ENCODE data around the gene CACNA1D.

CACNA1D gene

DNA sequence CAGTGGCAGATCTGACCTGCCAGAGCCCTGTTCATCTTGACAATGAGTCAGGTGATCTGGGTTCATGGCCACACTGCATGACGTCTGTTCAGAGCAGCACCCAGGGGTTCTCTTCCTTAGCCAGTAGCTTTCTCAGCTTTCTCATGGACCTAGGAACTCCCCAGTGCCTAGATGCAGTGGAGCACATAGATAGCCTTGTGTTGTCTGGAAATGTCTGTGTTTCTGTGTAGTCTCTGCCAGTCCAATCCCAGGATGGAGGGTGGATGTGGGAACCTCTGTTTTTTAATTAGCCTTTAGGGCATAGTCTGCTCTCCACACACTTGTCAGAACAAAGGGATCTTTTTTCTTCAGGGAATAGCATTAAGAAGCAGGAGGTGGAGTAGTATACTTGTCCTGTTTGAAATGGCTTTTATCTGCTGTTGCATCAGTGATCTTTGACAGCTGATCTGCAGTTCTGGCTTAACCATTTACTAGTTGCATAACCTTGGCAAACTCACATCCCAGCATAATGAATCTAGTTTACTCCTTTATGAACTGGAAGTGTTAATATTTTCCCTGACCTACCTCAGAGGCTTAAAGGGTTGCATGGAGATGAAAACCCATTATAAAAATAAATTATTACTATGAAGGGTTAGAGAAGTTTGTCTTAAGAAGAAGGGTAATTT lies 16.1 kb upstream of the CACNA1D start:
- POLR2A ChIA-PET (ENCODE audit: low non-redundant PET) = no interaction called here
- H3K27ac ChIP-seq = no peak overlapping the region
- TF ChIP-seq, protein P1, sequence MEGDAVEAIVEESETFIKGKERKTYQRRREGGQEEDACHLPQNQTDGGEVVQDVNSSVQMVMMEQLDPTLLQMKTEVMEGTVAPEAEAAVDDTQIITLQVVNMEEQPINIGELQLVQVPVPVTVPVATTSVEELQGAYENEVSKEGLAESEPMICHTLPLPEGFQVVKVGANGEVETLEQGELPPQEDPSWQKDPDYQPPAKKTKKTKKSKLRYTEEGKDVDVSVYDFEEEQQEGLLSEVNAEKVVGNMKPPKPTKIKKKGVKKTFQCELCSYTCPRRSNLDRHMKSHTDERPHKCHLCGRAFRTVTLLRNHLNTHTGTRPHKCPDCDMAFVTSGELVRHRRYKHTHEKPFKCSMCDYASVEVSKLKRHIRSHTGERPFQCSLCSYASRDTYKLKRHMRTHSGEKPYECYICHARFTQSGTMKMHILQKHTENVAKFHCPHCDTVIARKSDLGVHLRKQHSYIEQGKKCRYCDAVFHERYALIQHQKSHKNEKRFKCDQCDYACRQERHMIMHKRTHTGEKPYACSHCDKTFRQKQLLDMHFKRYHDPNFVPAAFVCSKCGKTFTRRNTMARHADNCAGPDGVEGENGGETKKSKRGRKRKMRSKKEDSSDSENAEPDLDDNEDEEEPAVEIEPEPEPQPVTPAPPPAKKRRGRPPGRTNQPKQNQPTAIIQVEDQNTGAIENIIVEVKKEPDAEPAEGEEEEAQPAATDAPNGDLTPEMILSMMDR (conservative IDR thresholded peaks at IDR 0.05; ENCODE audit: low read depth) = no peak
- CTCF ChIA-PET = interaction anchor here (0.6 kb wide), 1 partner anchor 571 kb away, joined by 8 read pairs; no protein-coding TSS in a partner anchor
- DNase-seq (ENCODE audit: low spot score) = no peak

DNA sequence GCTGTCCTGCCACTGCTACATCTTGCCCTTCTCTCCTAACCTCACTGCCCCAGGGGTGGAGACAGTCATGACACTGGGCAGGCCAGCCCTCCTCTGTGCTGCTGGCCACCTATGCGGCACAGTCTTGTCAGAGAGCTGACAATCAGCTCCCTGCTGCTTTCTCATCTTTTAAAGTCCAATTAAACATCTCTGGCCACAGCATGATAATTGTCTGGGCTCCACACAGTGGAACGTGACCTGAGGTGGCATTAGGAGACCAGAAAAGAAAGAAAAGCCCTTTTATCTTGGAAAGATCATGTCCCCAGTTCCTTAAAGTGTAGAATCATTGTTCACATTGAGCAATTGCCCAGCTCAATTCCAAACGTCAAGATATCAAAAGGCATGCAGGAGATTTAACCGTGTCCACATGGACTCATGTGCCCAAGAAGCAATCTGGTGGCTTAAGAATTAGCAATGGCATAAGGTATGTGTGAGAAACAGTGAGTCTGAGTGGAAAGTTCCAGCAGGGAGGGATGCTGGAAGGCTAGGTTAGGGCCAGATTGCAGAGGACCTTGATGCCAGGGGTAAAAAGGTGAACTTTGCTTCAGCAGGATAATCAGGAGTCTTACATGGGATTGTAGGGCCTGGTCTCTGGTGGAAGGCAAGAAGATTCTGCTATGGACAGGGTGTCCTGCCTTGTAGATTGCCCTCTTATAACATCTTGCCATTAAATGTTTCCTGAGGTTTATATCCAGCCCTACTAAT lies 15.3 kb upstream of the CACNA1D start:
- TF ChIP-seq, protein P1 (conservative IDR thresholded peaks at IDR 0.05; ENCODE audit: low read depth) = no peak
- ChIA-PET CTCF (no interaction called here), POLR2A (ENCODE audit: low non-redundant PET) (no interaction called here)
- no peak for DNase-seq (ENCODE audit: low spot score)
- no peak overlapping the region for H3K27ac ChIP-seq

DNA sequence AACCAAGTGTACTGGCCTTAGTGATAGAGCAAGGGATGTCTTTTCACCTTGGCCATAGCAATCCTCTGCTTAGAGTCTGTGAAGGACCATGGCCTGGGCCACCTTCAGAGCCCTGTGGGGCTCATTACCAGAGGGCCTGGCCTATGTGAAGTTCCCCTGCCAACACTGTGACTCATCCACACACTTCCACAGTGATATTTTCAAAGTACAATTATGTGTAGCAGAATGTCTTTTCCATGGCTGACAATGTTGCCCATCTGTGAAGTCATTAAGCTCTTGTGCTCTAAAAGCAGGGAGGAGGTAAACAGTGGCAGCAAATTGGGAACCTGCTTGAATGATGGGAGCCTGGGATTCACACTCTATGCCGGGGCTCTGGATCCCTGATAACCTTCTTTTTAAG lies 12.2 kb upstream of the CACNA1D start:
- DNase-seq (ENCODE audit: low spot score) = no peak
- ChIA-PET CTCF (no interaction called here), POLR2A (ENCODE audit: low non-redundant PET) (no interaction called here)
- TF ChIP-seq, protein P1 (conservative IDR thresholded peaks at IDR 0.05; ENCODE audit: low read depth) = no peak
- no peak overlapping the region for H3K27ac ChIP-seq

DNA sequence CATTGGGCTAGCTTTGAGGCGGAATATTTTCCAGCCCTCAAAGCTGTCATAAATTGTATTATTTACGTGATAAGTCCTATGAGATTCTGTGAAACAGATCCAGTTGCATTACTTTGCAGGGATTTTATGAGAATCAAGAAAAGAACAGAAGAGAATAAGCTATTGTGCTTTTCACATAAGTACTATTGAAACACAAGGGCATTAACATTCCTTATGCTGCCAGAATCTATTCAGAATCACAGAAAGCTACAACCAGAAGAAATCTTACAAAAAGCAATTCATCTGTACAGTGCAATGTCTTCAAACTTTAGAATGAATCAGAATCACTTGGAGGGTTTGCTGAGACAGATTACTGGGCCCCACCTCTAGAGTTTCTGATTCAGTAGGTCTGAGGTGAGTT lies 10.6 kb upstream of the CACNA1D start:
- TF ChIP-seq, protein P1 (conservative IDR thresholded peaks at IDR 0.05; ENCODE audit: low read depth) = no peak
- H3K27ac ChIP-seq = no peak overlapping the region
- no peak for DNase-seq (ENCODE audit: low spot score)
- CTCF ChIA-PET = no interaction called here
- POLR2A ChIA-PET (ENCODE audit: low non-redundant PET) = no interaction called here

DNA sequence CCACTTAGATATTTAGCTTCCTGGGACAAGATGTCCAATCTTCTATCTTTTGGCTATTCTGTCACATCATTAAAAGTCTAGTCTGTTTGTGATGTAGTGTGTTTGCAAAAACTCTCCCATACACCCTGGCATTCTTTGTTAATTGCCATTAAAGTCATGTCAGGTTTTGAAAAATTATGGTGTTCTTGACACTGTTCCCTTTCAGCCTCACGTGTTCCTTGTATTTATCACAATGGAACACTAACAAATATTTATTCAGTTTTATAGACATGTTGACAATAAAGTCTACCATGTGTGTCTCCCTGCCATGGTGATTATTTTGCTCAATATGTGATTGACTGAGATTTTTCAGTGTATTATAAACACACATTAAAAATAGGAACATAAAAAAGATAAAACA lies 9.4 kb upstream of the CACNA1D start:
- H3K27ac ChIP-seq = no peak overlapping the region
- ChIA-PET POLR2A (ENCODE audit: low non-redundant PET) (no interaction called here), CTCF (no interaction called here)
- TF ChIP-seq, protein P1 (conservative IDR thresholded peaks at IDR 0.05; ENCODE audit: low read depth) = no peak
- DNase-seq (ENCODE audit: low spot score) = no peak

DNA sequence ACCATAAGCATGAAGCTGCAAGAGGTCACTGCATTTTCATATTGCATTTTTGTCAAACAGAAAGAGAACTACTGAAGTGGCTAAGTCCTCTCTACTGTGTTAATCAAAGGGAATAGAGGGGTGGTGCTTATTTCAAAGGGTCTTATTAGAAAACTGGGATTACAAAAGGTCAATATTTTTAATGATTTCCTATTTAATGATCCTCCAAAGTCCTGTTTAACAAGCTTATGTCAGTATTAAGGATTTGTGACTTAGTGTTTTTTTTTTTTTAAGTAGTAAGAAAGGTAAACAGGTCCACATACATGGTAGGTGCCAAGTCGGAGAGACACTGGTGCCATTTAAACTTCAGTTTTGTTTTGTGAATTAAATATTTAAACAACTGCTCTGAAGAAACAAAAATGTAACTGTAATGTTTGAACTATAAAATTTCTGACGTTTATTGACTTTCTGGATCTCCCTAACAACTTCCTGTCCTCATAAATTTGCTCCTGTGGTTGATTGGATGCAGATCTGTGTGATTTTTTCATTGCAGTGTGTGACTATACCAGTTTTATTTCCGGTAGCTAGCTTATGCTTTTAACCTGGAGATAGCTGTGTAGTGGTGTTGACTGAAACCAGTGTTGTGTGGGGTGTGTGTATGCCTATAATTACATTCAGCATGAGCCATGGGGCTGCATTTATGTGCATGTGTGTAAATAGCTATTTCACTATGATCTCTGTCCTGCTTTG lies 8.6 kb upstream of the CACNA1D start:
- CTCF ChIA-PET = interaction anchor here (0.5 to 0.7 kb wide), 2 partner anchors 41 to 193 kb away, joined by 3 to 4 read pairs; no protein-coding TSS in a partner anchor
- POLR2A ChIA-PET (ENCODE audit: low non-redundant PET) = no interaction called here
- no peak for DNase-seq (ENCODE audit: low spot score)
- TF ChIP-seq, protein P1 (conservative IDR thresholded peaks at IDR 0.05; ENCODE audit: low read depth) = no peak
- no peak overlapping the region for H3K27ac ChIP-seq

Measured in RWPE1 (cell line).